ENCODE data around the gene NISCH. TPM values are rescaled to one million over a fixed set of nuclear protein-coding genes. Genes with fewer than 3 reads are reported as not detected.
A peak's percentile ranks its signal among the peaks of the same experiment; 100 is the strongest.

NISCH gene
- total RNA-seq, 1 donor from 2014 or later: 58.3 TPM

DNA sequence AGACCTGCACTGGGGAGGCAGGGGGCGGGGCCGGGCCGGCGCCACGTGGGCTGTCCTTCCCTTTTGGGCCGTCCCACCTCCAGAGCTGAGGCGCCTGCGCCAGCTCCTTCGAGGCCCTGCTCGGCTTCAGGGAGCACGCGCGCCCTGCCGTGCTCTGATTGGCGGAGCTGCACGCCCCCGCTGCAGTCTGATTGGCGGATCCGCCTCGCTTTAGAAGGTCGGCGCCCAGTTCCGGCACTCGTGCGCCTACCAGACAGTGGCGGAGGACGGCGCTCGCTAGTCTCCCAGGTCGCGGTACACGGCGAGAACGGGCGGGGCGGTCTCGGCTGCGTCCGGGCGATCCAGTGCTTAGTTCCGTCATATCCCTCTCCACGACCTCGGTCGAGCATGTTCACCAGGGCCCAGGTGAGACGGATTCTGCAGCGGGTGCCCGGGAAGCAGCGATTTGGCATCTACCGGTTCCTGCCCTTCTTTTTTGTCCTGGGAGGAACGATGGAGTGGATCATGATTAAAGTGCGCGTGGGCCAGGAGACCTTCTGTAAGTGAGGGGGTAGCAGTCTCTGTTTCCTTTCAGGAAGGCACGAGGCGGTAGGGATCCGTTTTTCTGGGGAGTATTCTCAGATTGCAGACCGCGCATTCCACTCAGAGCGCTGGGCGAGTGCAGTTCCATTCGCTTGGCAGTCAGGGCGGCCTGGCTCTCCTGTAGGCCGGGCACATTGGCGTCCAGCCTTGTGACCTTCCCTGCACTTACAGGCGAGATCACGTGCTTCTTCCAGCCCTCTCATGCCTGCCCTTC, 81.2 kb downstream of the NISCH start, which contains the start of gene UQCC5:
Gene UQCC5 (plus strand): TSS at position 237 of the 796 bp plus-strand sequence. CDS start 151 bp downstream, at position 388.
- peaks cover 0 to 6% of the 10 kb centered on the region in 2 donors for H3K36me3 ChIP-seq
- TF ChIP-seq, protein P1, sequence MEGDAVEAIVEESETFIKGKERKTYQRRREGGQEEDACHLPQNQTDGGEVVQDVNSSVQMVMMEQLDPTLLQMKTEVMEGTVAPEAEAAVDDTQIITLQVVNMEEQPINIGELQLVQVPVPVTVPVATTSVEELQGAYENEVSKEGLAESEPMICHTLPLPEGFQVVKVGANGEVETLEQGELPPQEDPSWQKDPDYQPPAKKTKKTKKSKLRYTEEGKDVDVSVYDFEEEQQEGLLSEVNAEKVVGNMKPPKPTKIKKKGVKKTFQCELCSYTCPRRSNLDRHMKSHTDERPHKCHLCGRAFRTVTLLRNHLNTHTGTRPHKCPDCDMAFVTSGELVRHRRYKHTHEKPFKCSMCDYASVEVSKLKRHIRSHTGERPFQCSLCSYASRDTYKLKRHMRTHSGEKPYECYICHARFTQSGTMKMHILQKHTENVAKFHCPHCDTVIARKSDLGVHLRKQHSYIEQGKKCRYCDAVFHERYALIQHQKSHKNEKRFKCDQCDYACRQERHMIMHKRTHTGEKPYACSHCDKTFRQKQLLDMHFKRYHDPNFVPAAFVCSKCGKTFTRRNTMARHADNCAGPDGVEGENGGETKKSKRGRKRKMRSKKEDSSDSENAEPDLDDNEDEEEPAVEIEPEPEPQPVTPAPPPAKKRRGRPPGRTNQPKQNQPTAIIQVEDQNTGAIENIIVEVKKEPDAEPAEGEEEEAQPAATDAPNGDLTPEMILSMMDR (IDR thresholded peaks at IDR 0.05): peak in 1 of 3 experiments; percentile 2
- no peaks in the 10 kb centered on the region for H3K27me3 ChIP-seq
- peak within 1 kb of the TSS; percentile 74 to 78 for H3K4me3 ChIP-seq
- DNase-seq (ENCODE audit: low spot score in 2 of 2): peak; percentile 95 to 98
- H3K27ac ChIP-seq: peak within 1 kb of the TSS; percentile 80 to 86
- intact Hi-C loops (cut with DNase I): loop anchor here (2.0 to 10.0 kb wide), 5 partner anchors 64 to 384 kb away; partner anchors contain the start of genes GNL3, NISCH, PBRM1 and POC1A
- H3K4me1 ChIP-seq: peaks cover 15 to 28% of the 10 kb centered on the region in 2 donors
- no peaks in the 10 kb centered on the region for H3K9me3 ChIP-seq

DNA sequence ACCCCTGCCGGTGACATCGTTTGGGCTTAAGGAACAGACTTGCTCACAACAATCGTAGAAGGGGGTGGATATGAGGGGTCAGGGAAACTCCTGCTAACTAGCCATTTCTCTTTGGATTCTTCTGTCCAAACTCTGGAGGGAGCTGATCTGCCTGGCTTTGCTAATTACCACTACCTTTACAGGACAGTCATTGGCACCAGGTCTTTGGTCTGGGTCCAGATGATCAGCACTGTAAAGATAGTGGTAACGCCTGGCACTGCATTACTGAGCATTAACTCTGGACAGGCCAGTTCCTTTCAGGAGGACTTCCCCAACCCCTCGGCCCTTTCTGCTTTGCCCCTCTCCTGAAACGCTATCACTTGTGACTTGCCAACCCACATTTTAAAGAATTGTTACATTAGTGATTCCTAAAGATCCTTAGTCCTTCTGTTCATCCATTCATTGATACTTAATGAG, 81.8 kb downstream of the NISCH start:
- TF ChIP-seq, protein P1 (IDR thresholded peaks at IDR 0.05): no peak
- peaks cover 15 to 28% of the 10 kb centered on the region in 2 donors for H3K4me1 ChIP-seq
- intact Hi-C loops (cut with DNase I): loop anchor here (2.0 to 10.0 kb wide), 5 partner anchors 64 to 385 kb away; partner anchors contain the start of genes GNL3, NISCH, PBRM1 and POC1A

DNA sequence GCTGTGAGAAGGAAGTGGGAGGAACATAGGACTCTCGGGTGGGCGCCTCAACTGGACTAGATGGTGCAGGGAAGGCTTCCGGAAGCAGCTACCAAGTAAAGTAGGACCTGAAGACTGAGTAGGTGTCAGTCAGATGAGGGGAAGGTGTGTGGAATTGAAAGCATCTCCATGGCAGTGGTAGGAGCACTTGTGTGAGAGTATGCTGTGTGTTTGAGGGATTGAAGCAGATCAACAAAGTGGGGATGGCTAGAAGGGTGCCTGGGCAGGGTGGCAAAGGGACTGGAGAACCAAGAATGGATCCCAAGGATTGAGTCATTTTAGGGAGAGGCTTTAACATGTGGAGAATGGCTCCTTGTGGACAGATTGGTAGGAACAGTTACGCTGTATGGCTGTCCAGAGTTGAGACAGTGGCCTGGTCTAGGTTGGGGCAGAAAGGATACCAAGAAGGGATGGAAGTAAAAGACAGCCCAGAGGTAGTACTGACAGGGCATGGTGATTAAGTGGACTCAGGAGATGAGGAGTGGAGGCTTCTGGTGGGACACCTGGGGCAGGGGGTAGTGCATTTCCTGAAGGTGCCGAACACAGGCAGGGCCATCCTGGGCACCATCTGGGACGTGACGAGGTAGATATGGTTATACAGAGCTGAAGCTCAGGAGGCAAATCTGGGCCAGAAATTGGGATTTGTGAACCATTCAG, 82.5 kb downstream of the NISCH start:
- intact Hi-C loops (cut with DNase I): loop anchor here (2.0 to 10.0 kb wide), 5 partner anchors 65 to 386 kb away; partner anchors contain the start of genes GNL3, NISCH, PBRM1 and POC1A
- H3K4me1 ChIP-seq: peaks cover 11 to 23% of the 10 kb centered on the region in 2 donors
- DNase-seq (ENCODE audit: low spot score in 2 of 2): no peak
- H3K27me3 ChIP-seq: no peaks in the 10 kb centered on the region
- H3K27ac ChIP-seq: peak overlapping the region; percentile 80 to 86
- peak overlapping the region; percentile 74 to 78 for H3K4me3 ChIP-seq
- TF ChIP-seq, protein P1 (IDR thresholded peaks at IDR 0.05): no peak
- peaks cover 0 to 10% of the 10 kb centered on the region in 2 donors for H3K36me3 ChIP-seq
- no peaks in the 10 kb centered on the region for H3K9me3 ChIP-seq

More for the DNA sequence above, 81.8 kb downstream of the NISCH start:
- Histone ChIP-seq H3K36me3 (peaks cover 0 to 10% of the 10 kb centered on the region in 2 donors), H3K4me3 (peak overlapping the region; percentile 74 to 78), H3K27me3 (no peaks in the 10 kb centered on the region), H3K9me3 (no peaks in the 10 kb centered on the region), H3K27ac (peak overlapping the region; percentile 80 to 86)
- DNase-seq (ENCODE audit: low spot score in 2 of 2): no peak

DNA sequence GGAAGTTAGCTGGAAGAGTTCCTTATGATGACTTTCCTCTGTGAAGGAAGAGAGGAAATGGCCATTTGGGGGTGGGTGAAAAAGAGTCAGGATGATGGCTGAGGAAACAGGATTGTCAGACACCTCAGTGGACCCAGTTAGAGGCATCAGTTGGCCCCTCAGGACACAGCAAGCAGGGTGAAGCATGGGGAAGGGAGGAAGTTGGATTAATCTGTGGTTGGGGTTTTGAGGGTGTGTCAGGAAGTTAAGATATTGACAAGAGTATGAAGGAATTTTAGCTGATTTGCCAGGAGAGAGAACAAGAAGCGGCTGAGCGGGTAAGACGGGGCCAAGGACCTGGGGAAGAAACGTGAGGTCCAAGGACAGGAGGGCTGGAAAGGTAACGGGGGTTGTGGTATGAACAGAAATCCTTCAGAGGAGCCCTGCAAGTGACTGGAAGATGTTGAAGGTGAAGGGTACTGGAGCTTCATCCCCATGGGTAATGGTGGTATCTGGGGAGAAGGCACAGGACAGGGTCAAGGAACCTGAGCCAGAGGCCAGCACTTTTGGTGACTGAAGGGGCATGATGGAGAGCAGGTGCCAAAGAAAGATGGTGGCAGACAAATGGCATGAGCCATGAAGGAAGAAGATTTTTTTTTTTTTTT, 83.7 kb downstream of the NISCH start:
- Histone ChIP-seq H3K27ac (no peak overlapping the region), H3K36me3 (peaks cover 0 to 10% of the 10 kb centered on the region in 2 donors), H3K9me3 (no peaks in the 10 kb centered on the region), H3K4me3 (peak overlapping the region in 1 of 2 donors; percentile 78), H3K27me3 (no peaks in the 10 kb centered on the region), H3K4me1 (peaks cover 11 to 21% of the 10 kb centered on the region in 2 donors)
- intact Hi-C loops (cut with DNase I): loop anchor here (5.0 to 10.0 kb wide), 3 partner anchors 148 to 387 kb away; partner anchors contain the start of genes GNL3, PBRM1, POC1A and STIMATE
- no peak for DNase-seq (ENCODE audit: low spot score in 2 of 2)
- TF ChIP-seq, protein P1 (IDR thresholded peaks at IDR 0.05): no peak

DNA sequence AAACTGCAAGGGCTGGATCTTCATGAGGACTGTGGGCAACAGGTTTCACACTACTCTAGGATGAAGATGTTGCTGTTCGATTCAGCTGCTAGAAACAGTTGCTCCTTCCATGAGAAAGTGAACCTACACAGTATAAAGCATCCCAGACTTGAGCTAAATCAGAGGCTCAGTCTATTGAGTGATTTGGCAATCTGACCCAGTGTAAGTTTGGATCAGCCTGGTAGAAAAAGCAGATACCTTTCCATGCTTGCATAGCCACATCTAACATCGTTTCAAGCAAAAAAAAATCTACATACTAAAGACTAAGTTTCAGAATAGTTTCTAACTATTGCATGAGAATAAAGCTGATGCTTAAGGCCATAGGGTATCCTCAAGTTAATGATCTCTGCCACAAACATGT, 85.6 kb downstream of the NISCH start:
- peaks cover 11 to 19% of the 10 kb centered on the region in 2 donors for H3K4me1 ChIP-seq
- H3K36me3 ChIP-seq: peaks cover 0 to 17% of the 10 kb centered on the region in 2 donors
- H3K27me3 ChIP-seq: no peaks in the 10 kb centered on the region
- H3K4me3 ChIP-seq: no peak overlapping the region
- H3K9me3 ChIP-seq: no peaks in the 10 kb centered on the region
- DNase-seq (ENCODE audit: low spot score in 2 of 2): no peak
- TF ChIP-seq, protein P1 (IDR thresholded peaks at IDR 0.05): no peak
- no peak overlapping the region for H3K27ac ChIP-seq
- intact Hi-C loops (cut with DNase I): no loop called here
